Right forelimb (tissue), 1 donor: Measurements from ENCODE around the gene HSPD1.

Experiments used
- DNase-seq: peaks from one replicate; pipeline ENCODE4 v3.0.0-alpha.2; 2018

Gene HSPD1

DNA sequence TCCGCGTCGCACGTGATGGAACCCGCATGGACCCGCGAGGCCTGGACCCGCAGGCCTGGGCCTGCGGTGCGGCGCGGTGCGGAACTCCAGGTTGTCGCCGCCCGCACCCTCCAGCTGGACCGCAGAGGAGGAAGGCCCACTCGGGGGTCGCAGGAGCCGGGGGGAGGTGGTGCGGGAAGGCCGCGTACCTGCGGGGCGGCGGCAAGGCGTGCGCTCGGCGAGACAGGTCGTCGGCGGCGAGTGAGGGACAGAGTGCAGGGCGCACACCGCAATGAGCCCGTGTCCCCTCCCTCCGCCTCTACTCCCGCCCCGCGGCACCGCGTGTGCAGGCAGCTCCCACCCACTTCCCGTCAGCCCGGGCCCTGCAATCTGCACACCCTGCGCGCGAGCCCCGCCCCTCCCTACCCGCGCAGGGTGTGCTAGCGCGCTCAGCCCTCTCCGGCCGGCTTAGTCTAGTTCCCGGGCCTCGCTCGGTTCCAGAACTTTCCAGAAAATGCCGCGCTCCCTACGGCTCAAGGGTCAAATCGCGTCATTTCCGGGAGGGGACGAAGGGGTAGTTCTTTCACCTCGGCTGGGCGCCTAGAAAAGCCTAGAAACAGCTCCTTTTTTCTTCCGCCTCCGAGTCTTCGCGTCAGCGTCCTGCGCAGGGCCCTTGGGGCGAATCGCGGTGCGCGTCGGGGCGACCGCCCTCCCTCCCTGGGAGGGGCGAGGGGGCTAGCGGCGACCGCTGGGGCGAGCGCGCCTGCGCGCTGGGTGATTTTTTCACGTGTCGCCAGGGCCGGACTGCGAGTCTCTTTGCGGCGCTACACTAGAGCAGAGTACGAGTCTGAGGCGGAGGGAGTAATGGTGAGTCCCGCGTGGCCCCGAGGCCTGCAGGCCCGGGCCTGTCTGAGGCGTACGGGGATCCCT lies at the start of gene HSPD1, which contains the start of gene HSPE1:
HSPD1 (minus strand) TSS at position 247 of the 909 bp plus-strand sequence. CDS start 992 bp downstream, outside the sequence.
HSPE1 (plus strand) TSS at position 786 of the 909 bp plus-strand sequence; CDS start at position 844, 58 bp downstream.
- DNase-seq = peak; percentile 99

DNA sequence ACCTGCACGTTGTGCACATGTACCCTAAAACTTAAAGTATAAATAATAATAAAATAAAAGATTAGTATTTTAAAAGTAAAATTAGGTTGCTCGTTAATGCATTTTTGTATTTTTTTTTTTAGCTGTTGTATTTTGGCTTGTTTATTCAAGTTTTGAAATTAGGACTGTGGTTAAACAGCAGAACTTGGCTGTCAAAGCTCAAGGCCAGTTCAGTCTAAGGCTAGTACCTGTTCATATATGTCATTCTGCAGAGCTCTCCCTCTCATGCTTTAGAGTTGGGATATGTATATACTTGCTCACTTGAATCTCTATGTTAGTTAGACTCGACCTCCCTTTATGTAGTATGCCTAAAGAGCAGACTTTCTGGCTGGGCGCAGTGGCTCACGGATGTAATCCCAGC lies 48.9 kb upstream of the HSPD1 start:
- DNase-seq = no peak

DNA sequence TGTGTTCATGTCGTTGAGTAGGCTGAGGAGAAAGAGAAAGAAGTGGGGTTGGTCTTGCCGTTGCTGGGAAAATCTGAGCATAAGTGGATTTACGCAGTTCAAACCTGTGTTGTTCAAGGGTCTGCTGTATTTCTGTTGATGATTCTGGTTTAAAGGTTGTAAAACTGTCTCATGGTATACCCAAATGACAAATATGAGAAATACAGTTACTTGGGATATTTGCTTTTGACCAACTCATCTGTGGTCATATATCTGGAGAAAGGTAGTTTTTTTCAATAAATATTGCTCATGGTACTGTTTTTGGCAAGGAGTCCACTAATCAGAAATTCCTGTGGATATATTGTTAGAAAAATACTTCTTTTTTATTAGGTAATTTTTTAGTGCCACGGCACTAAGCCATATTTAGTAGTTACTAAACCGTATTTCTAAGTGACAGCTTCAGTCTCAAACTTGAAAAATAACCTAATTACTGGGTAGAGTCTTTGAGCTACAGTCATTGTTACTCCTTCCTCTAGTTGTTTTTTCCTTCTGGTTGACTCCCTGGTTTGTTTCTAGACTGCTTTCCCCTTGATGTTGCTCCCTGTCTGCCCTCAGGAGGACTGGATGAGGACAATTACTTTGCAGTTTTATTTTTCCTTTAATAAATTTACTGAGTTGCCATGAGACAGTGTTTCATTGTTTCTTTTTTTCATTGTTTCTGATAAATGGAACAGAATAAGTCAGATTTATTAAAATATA lies 47.7 kb upstream of the HSPD1 start:
- DNase-seq = no peak

DNA sequence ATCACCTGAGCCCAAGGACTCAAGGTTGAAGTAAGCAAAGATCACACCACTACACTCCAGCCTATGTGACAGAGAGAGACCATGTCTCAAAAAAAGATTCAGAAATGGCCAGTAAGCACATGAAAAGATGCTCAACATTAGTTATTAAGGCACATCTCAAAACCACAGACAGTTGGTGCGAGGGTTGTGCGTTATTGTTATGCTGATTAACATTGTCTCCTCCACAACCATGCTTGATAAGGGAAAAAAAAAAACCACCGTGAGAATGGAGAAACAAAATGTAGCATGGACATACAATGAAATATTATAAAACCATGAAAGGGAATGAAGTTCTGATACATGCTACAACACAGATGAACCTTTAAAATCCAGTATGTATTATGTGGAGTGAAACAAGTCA lies 43.6 kb upstream of the HSPD1 start:
- no peak for DNase-seq

DNA sequence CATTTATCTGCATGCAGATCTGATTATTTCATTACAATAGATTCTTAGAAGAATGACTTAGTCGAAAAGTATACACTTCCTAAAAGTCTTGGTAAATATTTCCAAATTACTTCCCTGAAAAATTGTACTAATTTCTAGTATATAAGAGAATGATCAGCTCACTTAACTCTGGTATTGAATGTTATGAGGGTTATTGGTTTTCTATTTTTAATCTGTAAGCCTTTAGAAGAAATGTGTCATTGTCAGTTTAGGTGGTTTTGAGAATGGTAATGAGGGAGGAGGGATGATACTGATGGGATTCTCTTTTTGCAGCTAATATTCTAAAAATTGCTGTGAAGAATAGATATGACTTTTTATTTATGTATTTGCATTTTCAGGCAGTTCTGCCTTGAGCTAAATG lies 40.1 kb upstream of the HSPD1 start:
- no peak for DNase-seq

DNA sequence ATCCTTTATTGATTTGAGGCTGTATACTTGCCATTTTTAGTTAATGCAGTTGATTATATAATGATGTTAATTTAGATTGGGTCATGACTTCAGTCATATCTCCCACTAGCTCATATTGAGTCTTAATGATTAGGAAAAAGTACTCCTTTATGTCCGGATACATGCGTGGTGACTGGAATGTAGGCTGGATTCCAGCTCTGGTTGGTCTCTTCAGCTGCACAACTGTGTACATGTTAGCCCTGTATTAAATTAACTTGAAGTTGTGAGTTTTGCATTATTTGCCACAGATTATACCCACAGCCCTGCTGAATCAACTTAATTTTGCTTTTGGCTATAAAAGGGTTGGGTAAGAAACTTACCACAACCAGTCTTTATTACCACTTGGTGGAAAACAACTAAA lies 38.8 kb upstream of the HSPD1 start:
- DNase-seq = no peak

DNA sequence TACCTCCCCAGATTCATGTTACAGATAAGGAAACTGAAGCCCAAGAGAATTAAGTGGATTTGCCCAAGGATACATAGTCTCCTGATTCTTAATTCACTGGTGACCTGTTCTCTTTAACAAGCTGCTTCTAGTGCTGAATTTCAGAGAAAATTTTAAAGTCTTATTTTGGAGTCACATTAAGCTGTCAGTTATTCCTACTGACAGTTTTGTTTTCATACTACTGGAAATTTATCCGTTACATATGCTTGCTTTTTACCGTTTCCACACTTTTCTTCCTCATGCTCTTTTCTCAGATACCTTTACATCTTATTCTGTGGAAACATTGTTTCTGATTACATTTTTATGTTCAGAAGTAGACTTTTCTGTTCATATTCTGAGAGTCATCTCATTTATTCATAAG lies 17.5 kb upstream of the HSPD1 start:
- DNase-seq = no peak

DNA sequence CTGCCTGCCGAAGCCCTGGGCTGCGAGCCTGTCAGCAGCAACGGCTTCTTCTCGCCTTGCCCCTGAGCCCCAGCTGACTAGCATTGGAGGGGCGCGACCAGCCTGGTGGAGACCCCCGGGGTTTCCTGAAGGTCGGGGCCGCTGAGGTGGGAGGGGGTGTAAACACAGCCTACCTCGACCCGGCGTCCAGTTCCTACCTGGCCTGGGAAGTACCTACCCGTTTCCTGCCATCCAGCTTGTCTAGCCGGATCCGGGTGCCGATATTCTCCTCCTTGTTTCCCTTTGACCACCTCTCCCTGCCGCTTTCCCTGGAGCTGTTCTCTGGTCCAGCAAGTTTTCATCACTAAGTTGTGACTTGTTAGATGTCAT lies 16.7 kb upstream of the HSPD1 start:
- no peak for DNase-seq

DNA sequence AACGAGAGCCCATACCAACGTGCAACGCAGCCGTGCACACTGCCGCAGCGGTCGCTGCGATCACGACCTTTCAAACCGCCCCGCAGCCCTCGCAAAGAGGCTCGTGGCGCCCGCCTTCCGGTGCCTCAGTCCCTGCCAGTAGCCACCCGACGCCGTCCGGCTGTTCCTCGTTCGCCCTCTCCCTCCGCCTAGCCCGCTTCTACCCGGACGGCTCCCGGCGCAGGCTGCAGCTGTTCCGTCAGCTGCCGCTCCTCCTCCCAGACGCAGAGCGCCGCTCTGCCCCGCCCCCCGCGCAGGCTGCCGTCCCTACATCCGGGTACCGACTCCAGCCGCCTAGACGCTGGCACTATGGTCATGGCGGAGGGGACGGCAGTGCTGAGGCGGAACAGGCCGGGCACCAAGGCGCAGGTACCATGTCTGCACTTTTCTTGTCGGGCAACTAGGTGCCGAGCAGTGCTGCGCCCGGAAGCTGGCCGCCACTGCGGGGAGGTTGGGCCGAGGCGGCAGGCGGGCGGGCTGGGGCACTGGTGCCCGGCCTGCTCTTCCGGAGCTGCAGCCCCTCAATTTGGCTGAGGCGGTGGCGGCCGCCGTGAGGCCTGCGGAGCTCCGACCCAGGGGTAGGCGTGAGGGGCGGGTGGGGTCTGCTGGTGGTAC lies 16.2 kb upstream of the HSPD1 start, which contains the start of gene MOB4:
MOB4 (plus strand) TSS at position 328 of the 654 bp plus-strand sequence; CDS start at position 349, 21 bp downstream.
- DNase-seq = peak; percentile 98

DNA sequence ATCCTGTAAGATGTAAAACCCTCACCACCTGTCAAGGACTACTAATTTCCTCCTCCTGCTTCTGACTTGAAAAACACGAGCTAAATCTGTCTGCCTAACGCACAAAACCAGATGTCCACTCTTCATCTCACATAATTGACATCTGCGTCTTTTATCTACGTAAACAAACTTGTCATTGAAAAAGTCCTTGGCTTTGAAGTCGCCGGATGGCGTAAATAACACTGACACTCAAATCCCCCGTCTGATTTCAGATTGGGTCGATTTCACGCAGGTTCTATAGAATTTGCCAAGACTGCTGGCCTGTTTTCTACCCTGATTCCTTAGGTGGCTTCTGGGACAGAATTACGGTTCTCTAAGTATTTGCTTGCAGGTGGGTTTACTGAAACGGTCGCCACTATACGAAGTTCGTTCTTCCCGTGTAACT lies 15.7 kb upstream of the HSPD1 start:
- DNase-seq = no peak

DNA sequence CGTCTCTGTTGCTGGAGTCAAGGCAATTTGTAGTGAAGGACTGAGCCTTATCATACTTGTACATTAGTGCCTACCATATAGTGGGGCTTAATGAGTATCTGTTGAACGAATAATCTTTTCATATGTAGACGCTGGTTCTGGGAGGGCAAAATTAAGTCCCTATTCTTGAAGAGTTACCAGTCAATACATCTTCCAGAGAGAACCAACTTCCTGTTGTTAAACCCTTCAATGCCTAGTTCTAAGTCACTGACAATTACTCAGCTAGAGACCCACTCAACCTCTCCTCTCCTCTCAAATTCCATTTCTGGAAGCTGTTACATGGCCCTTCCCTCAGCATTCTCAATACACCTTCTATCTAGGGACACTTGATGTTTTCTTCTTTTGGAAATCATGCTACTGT lies 15.1 kb upstream of the HSPD1 start:
- DNase-seq = no peak

DNA sequence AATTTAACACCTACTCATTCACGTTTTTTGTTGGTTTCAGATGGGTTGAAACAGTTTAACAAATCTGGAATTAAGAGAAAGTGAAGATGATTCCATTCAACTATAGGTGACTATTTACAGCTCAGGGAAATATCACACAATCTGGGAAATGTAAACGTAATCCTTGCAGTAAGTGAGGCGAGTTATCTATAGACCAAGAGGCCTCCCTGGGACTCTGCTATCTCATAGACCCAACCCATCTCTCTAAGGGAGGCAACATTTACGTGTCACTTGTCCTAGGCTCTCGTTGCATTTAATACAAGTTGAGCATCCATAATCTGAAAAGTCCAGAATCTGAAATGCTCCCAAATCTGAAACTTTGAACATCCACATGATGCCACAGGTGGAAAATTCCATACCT lies 14.3 kb upstream of the HSPD1 start:
- no peak for DNase-seq

DNA sequence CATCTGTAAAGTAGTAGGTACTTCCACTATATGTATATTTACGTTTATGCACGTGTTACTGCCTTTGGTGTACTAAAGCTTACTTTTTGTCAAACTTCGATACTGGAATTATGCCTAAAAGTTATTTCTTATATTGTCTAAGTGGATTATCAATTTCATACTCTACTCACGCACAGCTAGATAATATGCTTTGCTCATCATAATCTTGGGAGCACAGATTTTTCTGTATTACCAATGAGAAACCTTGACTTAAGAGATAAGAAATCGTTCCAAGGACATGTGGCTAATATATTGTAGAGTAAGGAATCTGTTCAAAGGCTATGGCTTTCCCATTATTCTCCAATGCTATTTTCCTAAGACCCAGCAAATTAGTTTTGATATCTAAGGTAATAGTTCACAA lies 7.0 kb upstream of the HSPD1 start:
- DNase-seq = no peak

DNA sequence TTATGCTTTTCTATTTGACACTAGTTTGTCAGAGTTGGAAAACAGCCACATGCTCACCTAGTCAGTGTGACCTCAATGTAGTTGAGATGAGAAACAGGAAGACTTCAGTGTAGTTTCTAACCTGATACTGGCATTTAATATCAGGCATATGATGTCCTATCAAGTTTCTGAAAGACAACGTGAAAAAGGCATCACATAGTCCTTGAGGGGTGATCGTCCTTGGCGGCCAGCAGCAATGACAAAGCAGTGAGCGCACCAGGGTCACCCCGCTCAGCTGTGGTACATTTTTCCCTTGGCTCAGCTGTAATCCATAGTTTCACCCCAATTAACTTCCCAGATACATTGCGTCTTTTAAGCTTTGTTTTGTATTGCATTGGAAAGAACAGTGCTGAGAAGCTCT lies 4.9 kb upstream of the HSPD1 start:
- no peak for DNase-seq

DNA sequence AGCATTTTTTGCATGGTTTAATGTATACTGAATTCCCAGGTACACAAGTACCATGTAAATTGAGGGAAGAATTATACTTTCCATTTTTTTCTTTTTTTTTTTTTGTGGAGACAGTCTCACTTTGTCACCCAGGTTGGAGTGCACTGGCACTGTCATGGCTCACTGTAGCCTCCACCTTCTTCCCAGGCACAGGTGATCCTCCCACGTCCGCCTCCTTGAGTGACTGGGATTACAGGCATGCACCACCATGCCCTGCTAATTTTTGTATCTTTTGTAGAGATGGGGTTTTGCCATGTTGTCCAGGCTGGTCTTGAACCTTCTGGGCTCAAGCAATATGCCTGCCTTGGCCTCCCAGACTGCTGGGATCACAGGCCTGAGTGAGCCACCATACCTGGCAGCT lies 4.4 kb upstream of the HSPD1 start:
- DNase-seq = no peak

DNA sequence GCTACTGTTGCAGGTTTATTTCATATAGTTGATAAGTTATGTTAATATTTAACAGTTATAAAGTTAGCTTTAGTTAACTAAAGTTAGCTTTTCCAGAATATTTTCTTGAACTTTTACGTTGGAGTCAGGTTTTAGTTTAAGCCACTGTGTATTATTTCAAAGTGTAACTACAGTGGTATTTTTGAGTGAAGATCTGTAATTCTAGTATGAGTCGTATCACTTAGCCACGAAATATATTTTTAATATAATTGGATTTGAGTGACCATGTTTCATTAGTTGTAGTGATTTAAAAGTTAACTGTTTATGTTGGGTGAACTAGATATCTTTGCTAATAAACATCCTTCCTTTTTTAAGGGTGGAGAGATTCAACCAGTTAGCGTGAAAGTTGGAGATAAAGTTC lies 3.0 kb upstream of the HSPD1 start:
- no peak for DNase-seq

DNA sequence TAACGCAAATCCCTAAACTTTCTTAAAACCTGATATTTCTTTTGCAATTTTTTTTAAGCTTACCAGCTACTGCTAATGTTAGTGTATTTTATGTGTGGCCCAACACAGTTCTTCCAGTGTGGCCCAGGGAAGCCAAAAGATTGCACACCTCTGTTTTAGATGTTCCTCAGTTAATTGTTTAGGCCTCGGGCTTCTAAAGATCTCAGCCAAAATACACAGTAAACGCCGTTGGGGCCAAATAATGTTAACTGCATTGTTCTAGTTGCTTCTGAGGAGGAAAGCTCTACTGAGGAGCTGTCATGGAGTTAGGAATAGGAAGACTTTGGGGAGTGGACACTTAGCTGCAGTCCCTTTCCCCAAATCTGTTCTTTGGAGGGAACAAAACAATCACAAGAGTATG lies 2.6 kb upstream of the HSPD1 start:
- no peak for DNase-seq

DNA sequence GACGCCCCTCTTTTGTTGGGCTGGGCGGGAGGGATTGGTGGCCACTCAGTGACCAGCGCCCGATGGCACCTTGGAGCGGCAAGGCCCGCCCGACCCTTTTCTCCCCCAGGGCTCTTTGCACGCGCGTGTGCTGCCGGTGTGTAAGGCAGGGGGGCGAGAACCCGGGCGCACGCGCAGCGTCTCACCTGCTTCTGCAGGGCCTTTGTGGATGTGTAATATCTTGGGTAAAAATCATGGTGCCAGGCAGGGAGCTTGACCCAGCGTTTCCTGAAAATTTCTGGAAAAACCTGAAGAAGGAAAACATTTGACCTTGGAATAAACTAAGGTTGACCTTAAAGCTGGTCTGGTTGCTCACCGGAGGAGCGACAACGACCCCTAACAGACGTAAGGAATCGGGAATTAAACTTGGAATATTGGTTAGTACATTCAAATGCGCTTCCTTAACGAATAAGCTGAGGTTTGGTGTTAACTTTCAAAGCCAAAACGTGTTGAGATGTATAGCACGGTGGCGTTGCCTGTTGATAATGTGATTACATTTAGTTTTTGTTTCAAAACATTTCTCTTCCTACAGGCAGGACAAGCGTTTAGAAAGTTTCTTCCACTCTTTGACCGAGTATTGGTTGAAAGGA lies 977 bp upstream of the HSPD1 start:
- peak; percentile 50 for DNase-seq

DNA sequence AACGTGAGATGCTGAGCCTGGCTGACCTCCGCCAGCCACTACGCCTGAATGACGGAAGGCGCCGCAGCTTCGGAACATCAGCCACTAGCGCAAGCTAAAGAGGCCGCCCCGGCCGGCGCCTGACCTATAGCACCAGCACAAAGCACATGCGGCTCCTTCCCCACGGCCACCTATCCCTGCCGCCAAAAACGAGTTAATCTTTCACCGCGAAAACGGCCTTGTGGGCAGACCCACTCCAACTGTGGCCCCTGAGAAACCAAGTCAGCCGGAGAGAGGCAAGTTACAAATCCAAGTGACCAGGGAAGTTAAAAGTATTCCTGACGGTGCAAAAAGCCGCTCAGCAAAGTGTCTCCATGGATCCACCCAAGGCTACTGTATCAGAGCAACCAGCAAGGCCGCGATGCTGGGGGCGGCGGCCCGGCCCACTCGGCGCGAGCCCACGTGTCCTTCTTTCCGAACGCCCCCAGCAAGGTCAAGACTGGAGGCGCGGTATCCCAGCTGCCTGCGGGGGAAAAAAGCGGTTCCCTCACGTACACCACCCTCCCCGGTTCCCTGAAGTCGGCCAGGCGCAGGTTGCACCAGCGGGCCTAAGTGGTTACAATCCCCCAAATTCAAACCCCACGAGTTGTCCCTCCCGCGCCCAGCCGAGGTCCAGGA lies 575 bp downstream of the HSPD1 start:
- DNase-seq = peak; percentile 69

DNA sequence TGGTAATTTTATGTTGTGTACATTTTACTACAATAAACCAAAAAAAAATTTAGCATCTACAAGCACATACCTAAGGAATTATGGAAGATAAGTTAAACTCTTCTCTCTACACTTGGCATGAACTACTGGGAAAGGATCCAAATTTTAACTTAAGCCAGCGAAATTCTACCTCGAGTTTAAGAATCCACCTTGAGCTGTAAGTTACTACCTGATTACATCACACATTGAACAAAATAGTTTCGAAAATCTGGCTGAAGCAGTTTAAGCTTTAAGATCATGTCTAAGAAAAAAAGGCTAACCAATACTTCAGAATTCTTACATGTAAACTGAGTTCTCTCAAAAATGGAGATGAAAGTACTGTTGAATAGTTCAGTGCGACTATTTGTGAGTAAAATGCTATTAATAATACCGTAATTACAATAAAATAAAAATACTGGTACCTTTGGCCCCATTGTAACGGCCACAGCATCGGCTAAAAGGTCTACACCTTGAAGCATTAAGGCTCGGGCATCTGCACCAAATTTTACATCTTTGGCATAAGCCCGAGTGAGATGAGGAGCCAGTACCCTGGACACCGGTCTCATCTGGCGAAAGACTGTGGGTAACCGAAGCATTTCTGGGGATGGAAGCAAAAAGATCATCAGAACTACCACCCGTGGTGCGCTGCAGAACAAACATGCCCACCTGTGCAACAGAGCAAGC lies 1.3 kb downstream of the HSPD1 start:
- DNase-seq = no peak

DNA sequence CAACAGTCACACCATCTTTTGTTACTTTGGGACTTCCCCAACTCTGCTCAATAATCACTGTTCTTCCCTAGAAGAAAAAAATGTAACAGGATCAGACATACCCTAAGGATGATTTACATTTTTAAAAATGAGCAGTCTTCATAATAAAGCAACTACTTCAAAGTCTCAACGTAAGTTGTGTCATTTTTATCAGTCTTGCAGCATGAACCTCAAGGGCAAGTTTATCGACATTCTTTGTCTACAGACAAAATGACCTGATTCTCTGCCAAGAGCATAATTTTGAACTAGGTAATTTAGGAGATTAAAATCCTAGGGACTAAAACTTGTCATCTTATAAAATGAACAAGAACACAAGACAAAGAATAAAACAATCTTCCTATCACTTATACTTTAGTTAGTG lies 2.3 kb downstream of the HSPD1 start:
- no peak for DNase-seq

DNA sequence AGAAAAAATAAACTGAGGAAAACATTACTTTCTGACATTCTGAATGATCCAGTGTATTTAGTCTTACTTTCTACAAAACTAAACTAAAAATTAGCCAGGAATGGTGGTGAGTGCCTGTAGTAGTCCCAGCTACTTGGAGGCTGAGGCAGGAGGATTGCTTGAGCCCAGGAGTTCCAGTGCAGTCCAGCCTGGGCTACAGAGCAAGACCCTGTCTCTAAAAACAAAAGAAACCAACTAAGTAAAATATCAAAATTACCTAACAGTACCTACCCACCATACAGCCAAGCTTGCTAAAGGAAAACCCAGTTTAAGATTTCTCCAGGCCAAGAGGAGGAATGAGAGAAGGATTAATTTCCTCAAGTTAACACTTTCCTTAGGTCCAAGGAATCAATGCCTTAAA lies 2.9 kb downstream of the HSPD1 start:
- no peak for DNase-seq
